NCI-H510A (cell line): Measurements from ENCODE around the gene C21orf58.
A peak's percentile ranks its signal among the peaks of the same experiment; 100 is the strongest.

Source experiments
- DNase-seq: peaks from one replicate; lab custom pipeline; 2025; lab: John Stamatoyannopoulos, UW

Gene C21orf58

GRCh38 chr21:46352913-46353312 lies 29.2 kb upstream of the C21orf58 start:
- DNase-seq: no peak

GRCh38 chr21:46352164-46352515 lies 28.5 kb upstream of the C21orf58 start:
- no peak for DNase-seq

- DNase-seq: no peak
Measured at GRCh38 chr21:46351476-46352163, 27.9 kb upstream of the C21orf58 start.

- no peak for DNase-seq
Measured at GRCh38 chr21:46350981-46351380, 27.3 kb upstream of the C21orf58 start.

- no peak for DNase-seq
Measured at GRCh38 chr21:46350571-46350970, 26.9 kb upstream of the C21orf58 start.

- no peak for DNase-seq
Measured at GRCh38 chr21:46349134-46349760, 25.6 kb upstream of the C21orf58 start.

GRCh38 chr21:46347791-46348381 lies 24.2 kb upstream of the C21orf58 start:
- DNase-seq: no peak

- DNase-seq: no peak
Measured at GRCh38 chr21:46347203-46347550, 23.5 kb upstream of the C21orf58 start.

GRCh38 chr21:46346296-46347202 lies 22.9 kb upstream of the C21orf58 start:
- DNase-seq: no peak

GRCh38 chr21:46345861-46346260 lies 22.2 kb upstream of the C21orf58 start:
- DNase-seq: no peak

GRCh38 chr21:46344219-46344915 lies 20.7 kb upstream of the C21orf58 start:
- DNase-seq: no peak

GRCh38 chr21:46340998-46341397 lies 17.3 kb upstream of the C21orf58 start:
- DNase-seq: no peak

GRCh38 chr21:46336603-46337002 lies 12.9 kb upstream of the C21orf58 start:
- DNase-seq: no peak

- no peak for DNase-seq
Measured at GRCh38 chr21:46334351-46335140, 10.9 kb upstream of the C21orf58 start.

GRCh38 chr21:46329796-46330195 lies 6.1 kb upstream of the C21orf58 start:
- DNase-seq: no peak

- DNase-seq: no peak
Measured at GRCh38 chr21:46328151-46328550, 4.5 kb upstream of the C21orf58 start.

GRCh38 chr21:46327711-46328110 lies 4.0 kb upstream of the C21orf58 start:
- DNase-seq: no peak

GRCh38 chr21:46326110-46326703 lies 2.5 kb upstream of the C21orf58 start:
- DNase-seq: peak; percentile 10

GRCh38 chr21:46325073-46325912 lies 1.6 kb upstream of the C21orf58 start:
- peak; percentile 37 for DNase-seq
